Neural progenitor cell (in vitro differentiated cells): ENCODE results near the gene NPHP4. TPM values are rescaled to one million over a fixed set of nuclear protein-coding genes. Genes with fewer than 3 reads are reported as not detected.

Experiments
- DNase-seq: peaks from one replicate; pipeline ENCODE4 v3.0.0-alpha.2; 2016; ENCODE audit warnings: low spot score
- H2AFZ ChIP-seq: fragments of 200-600 bp; sonication (generic); replicated peaks from 2 replicates; pipeline ENCODE4 v1.6.1; 2016; ENCODE audit warnings: antibody characterized with exemption
- H3F3A ChIP-seq: fragments of 200-600 bp; sonication (generic); 2 replicates; pipeline ENCODE4 v1.6.1; 2016; ENCODE audit warnings: antibody characterized with exemption, low read depth
- H3K27ac ChIP-seq: fragments of 200-600 bp; sonication (generic); 2 replicates; pipeline ENCODE4 v1.5.1; 2016; ENCODE audit warnings: mild to moderate bottlenecking
- H3K27me3 ChIP-seq: fragments of 200-600 bp; sonication (generic); 2 replicates; pipeline ENCODE4 v1.6.1; 2016; ENCODE audit warnings: mild to moderate bottlenecking, moderate library complexity
- H3K36me3 ChIP-seq: fragments of 200-600 bp; sonication (generic); 2 replicates; pipeline ENCODE4 v1.5.1; 2016
- H3K4me1 ChIP-seq: fragments of 200-600 bp; sonication (generic); 2 replicates; pipeline ENCODE4 v1.6.1; 2016; ENCODE audit warnings: mixed run types
- H3K4me2 ChIP-seq: fragments of 200-600 bp; sonication (generic); 2 replicates; pipeline ENCODE4 v1.6.1; 2016
- H3K4me3 ChIP-seq: fragments of 200-600 bp; sonication (generic); 2 replicates; pipeline ENCODE4 v1.5.1; 2016
- H3K79me2 ChIP-seq: fragments of 200-600 bp; sonication (generic); 2 replicates; pipeline ENCODE4 v1.6.1; 2016; ENCODE audit warnings: low read depth
- H3K9ac ChIP-seq: fragments of 200-600 bp; sonication (generic); 2 replicates; pipeline ENCODE4 v1.6.1; 2016
- H3K9me3 ChIP-seq: fragments of 200-600 bp; sonication (generic); 2 replicates; pipeline ENCODE4 v1.5.1; 2016; ENCODE audit warnings: low read depth
- H4K20me1 ChIP-seq: fragments of 200-600 bp; sonication (generic); 2 replicates; pipeline ENCODE4 v1.6.1; 2016; ENCODE audit warnings: low read depth
- H3K27ac Mint-ChIP-seq: 3 replicates; pipeline ENCODE4 v1.8.0; 2021; ENCODE audit warnings: mixed read lengths
- H3K27me3 Mint-ChIP-seq: 2 replicates; pipeline ENCODE4 v1.8.0; 2022; ENCODE audit warnings: low read depth, mild to moderate bottlenecking, inconsistent platforms, moderate library complexity, mixed read lengths; ENCODE audit not compliant: insufficient read depth
- H3K36me3 Mint-ChIP-seq: 3 replicates; pipeline ENCODE4 v1.8.0; 2021; ENCODE audit warnings: mixed read lengths
- H3K4me1 Mint-ChIP-seq: 3 replicates; pipeline ENCODE4 v1.8.0; 2021; ENCODE audit warnings: mixed read lengths
- H3K4me3 Mint-ChIP-seq: 3 replicates; pipeline ENCODE4 v1.8.0; 2021; ENCODE audit warnings: mild to moderate bottlenecking, moderate library complexity, mixed read lengths
- H3K9me3 Mint-ChIP-seq: 3 replicates; pipeline ENCODE4 v1.8.0; 2020; ENCODE audit warnings: mixed read lengths
- EZH2 ChIP-seq: fragments of 200-600 bp; sonication (generic); IDR thresholded peaks from 2 replicates; pipeline ENCODE4 v1.6.1; 2017; ENCODE audit warnings: antibody characterized with exemption, mild to moderate bottlenecking, moderate library complexity
- EZH2phosphoT487 ChIP-seq: fragments of 200-600 bp; sonication (generic); IDR thresholded peaks from 2 replicates; pipeline ENCODE4 v1.6.1; 2017; ENCODE audit warnings: antibody characterized with exemption
- total RNA-seq: library from RNA; depleted of rRNA; stranded (reverse); fragments of >200 nt; gene quantifications from 2 replicates; pipeline ENCODE4 v1.2.3, GENCODE V29; 2015; ENCODE audit warnings: low replicate concordance
- TF ChIP-seq, protein P1 (sequence below): fragments of 200-600 bp; sonication (generic); IDR thresholded peaks from 2 replicates; pipeline ENCODE4 v1.5.1; 2017; ENCODE audit warnings: antibody characterized with exemption, mild to moderate bottlenecking

The NPHP4 gene
- total RNA-seq, 1 donor from 2014 or later: 8.9 TPM

DNA sequence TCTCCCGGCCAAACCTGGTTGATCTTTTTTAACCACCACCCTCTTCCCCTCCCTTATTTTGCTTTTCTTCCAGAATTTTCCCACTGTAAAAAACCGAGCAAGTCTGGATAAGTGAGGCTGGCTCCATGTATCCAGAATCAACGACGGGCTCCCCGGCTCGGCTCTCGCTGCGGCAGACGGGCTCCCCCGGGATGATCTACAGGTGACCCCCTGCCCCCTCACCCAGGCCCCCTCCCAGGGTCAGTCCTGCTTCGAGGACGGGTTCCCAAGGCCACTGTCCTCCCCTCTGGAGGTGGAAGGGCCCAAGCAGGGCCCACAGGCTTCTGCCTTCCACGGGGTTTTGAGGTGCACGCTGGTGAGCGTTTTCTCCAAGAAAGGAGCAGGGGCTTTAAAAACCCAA is 48.2 kb upstream of the NPHP4 start:
- Mint-ChIP-seq H3K27ac (no peak overlapping the region), H3K4me3 (peak overlapping the region; percentile 10), H3K36me3 (no peaks in the 10 kb centered on the region), H3K27me3 (peaks cover 8% of the 10 kb centered on the region), H3K4me1 (peaks cover 12% of the 10 kb centered on the region), H3K9me3 (no peaks in the 10 kb centered on the region)
- Histone ChIP-seq H4K20me1 (no peaks in the 10 kb centered on the region), H3K79me2 (no peaks in the 10 kb centered on the region), H3K9me3 (no peaks in the 10 kb centered on the region), H3K9ac (no peak overlapping the region), H3F3A (no peaks in the 10 kb centered on the region), H3K36me3 (no peaks in the 10 kb centered on the region), H3K27ac (no peak overlapping the region), H2AFZ (no peak overlapping the region), H3K4me1 (peaks cover 5% of the 10 kb centered on the region), H3K4me2 (no peak overlapping the region), H3K4me3 (no peak overlapping the region), H3K27me3 (no peaks in the 10 kb centered on the region)
- no peak for TF ChIP-seq EZH2
- no peak for TF ChIP-seq EZH2phosphoT487
- TF ChIP-seq, protein P1, sequence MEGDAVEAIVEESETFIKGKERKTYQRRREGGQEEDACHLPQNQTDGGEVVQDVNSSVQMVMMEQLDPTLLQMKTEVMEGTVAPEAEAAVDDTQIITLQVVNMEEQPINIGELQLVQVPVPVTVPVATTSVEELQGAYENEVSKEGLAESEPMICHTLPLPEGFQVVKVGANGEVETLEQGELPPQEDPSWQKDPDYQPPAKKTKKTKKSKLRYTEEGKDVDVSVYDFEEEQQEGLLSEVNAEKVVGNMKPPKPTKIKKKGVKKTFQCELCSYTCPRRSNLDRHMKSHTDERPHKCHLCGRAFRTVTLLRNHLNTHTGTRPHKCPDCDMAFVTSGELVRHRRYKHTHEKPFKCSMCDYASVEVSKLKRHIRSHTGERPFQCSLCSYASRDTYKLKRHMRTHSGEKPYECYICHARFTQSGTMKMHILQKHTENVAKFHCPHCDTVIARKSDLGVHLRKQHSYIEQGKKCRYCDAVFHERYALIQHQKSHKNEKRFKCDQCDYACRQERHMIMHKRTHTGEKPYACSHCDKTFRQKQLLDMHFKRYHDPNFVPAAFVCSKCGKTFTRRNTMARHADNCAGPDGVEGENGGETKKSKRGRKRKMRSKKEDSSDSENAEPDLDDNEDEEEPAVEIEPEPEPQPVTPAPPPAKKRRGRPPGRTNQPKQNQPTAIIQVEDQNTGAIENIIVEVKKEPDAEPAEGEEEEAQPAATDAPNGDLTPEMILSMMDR: no peak
- no peak for DNase-seq

DNA sequence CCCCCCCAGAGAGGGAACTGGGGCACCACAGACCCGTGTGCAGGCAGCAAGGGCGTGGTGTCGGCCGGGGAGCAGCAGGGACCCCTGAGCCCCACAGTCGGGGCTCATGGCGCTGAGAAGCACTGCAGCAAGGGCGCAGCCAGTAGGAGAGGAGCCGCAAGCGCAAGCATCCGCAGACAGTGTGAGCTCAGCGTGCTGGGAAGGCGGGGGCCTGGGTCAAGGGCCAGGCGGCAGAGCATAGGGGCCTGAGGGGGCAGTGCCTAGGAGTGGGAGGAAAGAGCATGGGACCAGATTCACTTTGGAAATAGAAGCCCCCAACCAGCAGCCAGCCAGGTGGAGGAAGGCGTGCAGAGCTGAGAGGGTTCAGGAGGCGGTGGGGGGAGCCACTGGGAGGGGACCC is 46.8 kb upstream of the NPHP4 start:
- H3K4me3 Mint-ChIP-seq: no peak overlapping the region

DNA sequence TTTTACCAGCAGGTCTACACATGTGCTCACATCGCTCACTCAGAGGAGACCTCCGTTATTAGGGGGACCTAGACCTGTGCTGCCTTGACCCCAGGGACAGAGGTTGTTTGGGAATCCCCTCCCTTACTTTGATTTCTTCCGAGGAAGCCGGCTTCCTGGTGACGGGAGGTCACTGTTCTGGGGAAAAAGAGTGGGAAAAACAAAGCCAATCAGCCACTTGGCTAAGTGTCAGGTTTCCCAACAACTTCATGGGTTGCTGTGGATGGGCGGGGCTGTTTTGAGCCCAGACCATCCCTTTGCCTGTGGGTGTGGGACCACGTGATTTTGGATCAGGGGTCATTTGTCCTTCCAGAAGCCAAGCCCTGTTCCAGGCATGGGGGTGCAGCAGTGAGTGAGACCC is 46.4 kb upstream of the NPHP4 start:
- Histone ChIP-seq H3K9me3 (no peaks in the 10 kb centered on the region), H3K9ac (no peak overlapping the region), H3K4me2 (no peak overlapping the region), H3F3A (peaks cover 3% of the 10 kb centered on the region), H3K4me3 (no peak overlapping the region), H2AFZ (no peak overlapping the region), H3K27ac (no peak overlapping the region), H3K79me2 (no peaks in the 10 kb centered on the region), H3K36me3 (no peaks in the 10 kb centered on the region), H3K27me3 (peaks cover 6% of the 10 kb centered on the region), H3K4me1 (peaks cover 3% of the 10 kb centered on the region), H4K20me1 (no peaks in the 10 kb centered on the region)
- peaks cover 8% of the 10 kb centered on the region for H3K4me1 Mint-ChIP-seq
- TF ChIP-seq EZH2phosphoT487: no peak
- H3K27ac Mint-ChIP-seq: no peak overlapping the region
- H3K9me3 Mint-ChIP-seq: no peaks in the 10 kb centered on the region
- DNase-seq: no peak
- peaks cover 4% of the 10 kb centered on the region for H3K27me3 Mint-ChIP-seq
- H3K4me3 Mint-ChIP-seq: no peak overlapping the region
- no peaks in the 10 kb centered on the region for H3K36me3 Mint-ChIP-seq

More for the DNA sequence above, 46.8 kb upstream of the NPHP4 start:
- no peaks in the 10 kb centered on the region for H3K9me3 Mint-ChIP-seq
- peaks cover 5% of the 10 kb centered on the region for H3K27me3 ChIP-seq
- H3K9me3 ChIP-seq: no peaks in the 10 kb centered on the region
- no peaks in the 10 kb centered on the region for H3K4me1 ChIP-seq
- no peak overlapping the region for H3K27ac ChIP-seq
- no peak overlapping the region for H3K4me3 ChIP-seq
- no peak overlapping the region for H2AFZ ChIP-seq
- no peaks in the 10 kb centered on the region for H3F3A ChIP-seq
- H3K36me3 Mint-ChIP-seq: no peaks in the 10 kb centered on the region
- TF ChIP-seq EZH2phosphoT487: no peak
- TF ChIP-seq EZH2: no peak
- peaks cover 4% of the 10 kb centered on the region for H3K27me3 Mint-ChIP-seq
- no peak overlapping the region for H3K4me2 ChIP-seq
- H3K36me3 ChIP-seq: no peaks in the 10 kb centered on the region
- H3K79me2 ChIP-seq: no peaks in the 10 kb centered on the region
- H3K27ac Mint-ChIP-seq: no peak overlapping the region
- DNase-seq: no peak
- H3K4me1 Mint-ChIP-seq: peaks cover 8% of the 10 kb centered on the region
- H3K9ac ChIP-seq: no peak overlapping the region
- H4K20me1 ChIP-seq: no peaks in the 10 kb centered on the region

DNA sequence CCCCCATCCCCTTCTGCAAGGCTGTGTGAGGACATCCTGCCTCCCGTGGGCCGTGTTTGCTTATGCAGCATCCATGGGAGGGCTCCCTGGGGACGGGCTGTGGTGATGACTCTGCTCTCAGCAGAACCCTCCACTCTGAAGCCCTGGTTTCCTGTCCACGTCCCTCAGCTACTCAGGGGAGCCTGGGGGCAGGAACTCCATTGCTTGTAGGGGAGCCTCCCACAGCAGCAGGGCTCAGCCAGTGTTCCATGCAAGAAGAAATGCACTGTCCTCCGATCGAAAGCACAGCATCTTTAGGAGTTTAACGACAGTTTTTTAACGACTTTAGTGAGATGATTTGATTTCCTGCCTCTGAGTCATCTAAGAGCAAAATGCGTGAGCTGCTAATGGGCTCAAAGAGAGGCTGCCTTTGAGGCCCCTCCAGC is 45.1 kb upstream of the NPHP4 start:
- H3K9me3 ChIP-seq: no peaks in the 10 kb centered on the region
- Mint-ChIP-seq H3K36me3 (no peaks in the 10 kb centered on the region), H3K27ac (no peak overlapping the region), H3K9me3 (no peaks in the 10 kb centered on the region), H3K4me3 (no peak overlapping the region), H3K27me3 (peaks cover 4% of the 10 kb centered on the region), H3K4me1 (peaks cover 8% of the 10 kb centered on the region)
- no peaks in the 10 kb centered on the region for H4K20me1 ChIP-seq
- peaks cover 6% of the 10 kb centered on the region for H3F3A ChIP-seq
- TF ChIP-seq EZH2phosphoT487 (no peak), EZH2 (no peak)
- TF ChIP-seq, protein P1: no peak
- H2AFZ ChIP-seq: no peak overlapping the region
- H3K27ac ChIP-seq: no peak overlapping the region
- H3K4me2 ChIP-seq: no peak overlapping the region
- H3K4me1 ChIP-seq: peaks cover 4% of the 10 kb centered on the region
- no peaks in the 10 kb centered on the region for H3K79me2 ChIP-seq
- H3K27me3 ChIP-seq: peaks cover 17% of the 10 kb centered on the region
- no peak overlapping the region for H3K4me3 ChIP-seq
- H3K36me3 ChIP-seq: no peaks in the 10 kb centered on the region
- DNase-seq: no peak
- no peak overlapping the region for H3K9ac ChIP-seq
